Effector memory CD8-positive, alpha-beta T cell (primary cell): ENCODE data around the gene H19.
A peak's percentile ranks its signal among the peaks of the same experiment; 100 is the strongest.

Experiments
- ATAC-seq: fragments of 150-1000 bp; cut with Tn5 transposase; replicated peaks from 2 replicates; pipeline ENCODE4 v1.10.0; 2021; ENCODE audit warnings: mild to moderate bottlenecking, moderate library complexity
- DNase-seq, 3 experiments: peaks; one replicate each; pipeline ENCODE4 v3.0.0; 2021
- H3K27ac Mint-ChIP-seq, 2 donors: one replicate each; pipeline ENCODE4 v1.8.0; 2022; ENCODE audit warnings: mild to moderate bottlenecking in 2 of 2, mixed read lengths in 2 of 2, moderate library complexity in 2 of 2
- H3K27me3 Mint-ChIP-seq, 2 donors: one replicate each; pipeline ENCODE4 v1.8.0; 2022; ENCODE audit warnings: mixed read lengths in 2 of 2
- H3K36me3 Mint-ChIP-seq: one replicate; pipeline ENCODE4 v1.8.0; 2022; ENCODE audit warnings: mild to moderate bottlenecking, moderate library complexity, mixed read lengths; ENCODE audit not compliant: insufficient read depth
- H3K4me1 Mint-ChIP-seq, 2 donors: one replicate each; pipeline ENCODE4 v1.8.0; 2022; ENCODE audit warnings: low read depth in 2 of 2, mixed read lengths in 2 of 2
- H3K4me3 Mint-ChIP-seq, 2 donors: one replicate each; pipeline ENCODE4 v1.8.0; 2022; ENCODE audit warnings: mild to moderate bottlenecking in 2 of 2, mixed read lengths in 2 of 2, moderate library complexity in 2 of 2
- H3K9me3 Mint-ChIP-seq, 2 donors: one replicate each; pipeline ENCODE4 v1.8.0; 2022; ENCODE audit warnings: mixed read lengths in 2 of 2

H19 gene

DNA sequence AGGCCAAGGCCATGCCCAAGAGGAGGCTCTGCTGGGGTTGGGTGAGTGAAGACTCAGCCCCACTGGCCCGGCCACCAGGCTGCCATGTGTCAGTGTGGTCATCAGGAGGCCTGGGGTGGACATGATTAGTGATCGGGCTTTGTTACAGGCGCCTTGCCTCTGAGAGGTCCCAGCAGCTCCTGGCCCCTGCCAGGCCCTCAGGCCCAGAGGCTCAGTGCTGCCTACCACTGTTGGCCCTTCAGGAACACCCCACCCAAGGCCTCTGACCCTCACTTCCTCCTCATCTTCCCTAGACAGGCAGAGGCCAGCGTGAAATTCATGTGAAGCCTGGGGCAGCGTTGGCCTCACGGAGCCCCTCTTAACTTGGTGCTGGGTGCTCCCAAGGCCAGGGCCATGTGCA, 48.3 kb downstream of the H19 start:
- H3K27me3 Mint-ChIP-seq = no peaks in the 10 kb centered on the region
- no peaks in the 10 kb centered on the region for H3K4me1 Mint-ChIP-seq
- no peaks in the 10 kb centered on the region for H3K36me3 Mint-ChIP-seq
- DNase-seq (no peak), ATAC-seq (no peak)
- H3K9me3 Mint-ChIP-seq = no peaks in the 10 kb centered on the region
- H3K4me3 Mint-ChIP-seq = no peak overlapping the region
- H3K27ac Mint-ChIP-seq = no peak overlapping the region

DNA sequence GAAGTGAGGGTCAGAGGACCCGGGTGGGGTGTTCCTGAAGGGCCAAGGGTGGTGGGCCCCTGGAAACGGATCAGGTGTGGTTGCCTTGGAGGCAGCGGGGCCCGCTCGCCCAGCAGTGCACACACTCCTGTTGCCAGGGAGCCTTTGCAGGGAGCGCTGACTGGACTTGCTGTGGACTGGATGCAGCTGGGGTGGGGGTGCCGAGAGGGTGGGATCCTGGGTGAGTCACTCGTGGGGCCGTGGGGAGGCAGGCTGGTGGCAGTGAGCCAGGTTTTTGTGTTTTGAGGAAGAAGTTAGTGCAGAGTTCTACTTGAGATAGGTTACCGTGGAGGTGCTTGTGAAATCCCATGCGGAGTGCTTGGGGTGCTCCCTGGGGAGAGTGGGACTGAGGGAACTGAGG, 49.3 kb downstream of the H19 start:
- no peak overlapping the region for H3K27ac Mint-ChIP-seq
- H3K27me3 Mint-ChIP-seq = no peaks in the 10 kb centered on the region
- H3K4me3 Mint-ChIP-seq = no peak overlapping the region
- ATAC-seq = no peak
- peaks cover 3% of the 10 kb centered on the region for H3K36me3 Mint-ChIP-seq
- DNase-seq = no peak
- H3K9me3 Mint-ChIP-seq = no peaks in the 10 kb centered on the region
- no peaks in the 10 kb centered on the region for H3K4me1 Mint-ChIP-seq

DNA sequence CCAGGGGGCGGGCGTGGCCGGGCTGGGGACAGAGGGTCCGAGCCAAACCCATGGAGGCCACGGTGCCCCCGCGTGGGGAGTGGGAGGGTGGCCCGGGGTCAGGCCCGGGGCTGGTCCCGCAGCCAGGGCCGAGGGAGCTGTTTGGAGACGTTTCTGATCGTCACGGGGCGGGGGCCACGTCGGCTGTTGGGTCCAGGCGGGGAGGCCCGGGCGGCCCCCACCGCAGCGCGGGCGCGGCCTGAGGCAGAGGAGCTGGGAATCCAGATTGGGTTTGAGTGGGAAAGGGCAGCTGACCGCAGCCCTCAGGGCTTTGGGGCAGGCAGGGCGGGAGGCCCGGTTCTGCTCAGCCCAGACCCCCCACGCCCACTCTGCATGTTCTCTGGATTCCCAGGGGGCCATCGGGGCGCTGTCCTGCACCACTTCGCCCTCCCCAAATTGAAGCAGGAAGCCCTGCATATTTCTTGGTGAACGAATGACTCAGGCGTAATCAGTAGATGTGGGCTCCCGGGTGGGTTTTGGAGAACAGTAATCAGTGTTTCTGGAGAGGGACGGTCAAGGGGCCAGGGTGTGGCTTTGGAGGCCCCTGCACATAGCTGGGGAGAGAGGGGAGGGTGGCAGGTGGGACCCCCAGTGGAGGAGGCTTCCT, 49.9 kb downstream of the H19 start:
- no peak for DNase-seq
- no peak overlapping the region for H3K4me3 Mint-ChIP-seq
- ATAC-seq = peak; percentile 48
- H3K36me3 Mint-ChIP-seq = peaks cover 3% of the 10 kb centered on the region
- no peak overlapping the region for H3K27ac Mint-ChIP-seq
- H3K4me1 Mint-ChIP-seq = no peaks in the 10 kb centered on the region
- no peaks in the 10 kb centered on the region for H3K27me3 Mint-ChIP-seq
- H3K9me3 Mint-ChIP-seq = no peaks in the 10 kb centered on the region

DNA sequence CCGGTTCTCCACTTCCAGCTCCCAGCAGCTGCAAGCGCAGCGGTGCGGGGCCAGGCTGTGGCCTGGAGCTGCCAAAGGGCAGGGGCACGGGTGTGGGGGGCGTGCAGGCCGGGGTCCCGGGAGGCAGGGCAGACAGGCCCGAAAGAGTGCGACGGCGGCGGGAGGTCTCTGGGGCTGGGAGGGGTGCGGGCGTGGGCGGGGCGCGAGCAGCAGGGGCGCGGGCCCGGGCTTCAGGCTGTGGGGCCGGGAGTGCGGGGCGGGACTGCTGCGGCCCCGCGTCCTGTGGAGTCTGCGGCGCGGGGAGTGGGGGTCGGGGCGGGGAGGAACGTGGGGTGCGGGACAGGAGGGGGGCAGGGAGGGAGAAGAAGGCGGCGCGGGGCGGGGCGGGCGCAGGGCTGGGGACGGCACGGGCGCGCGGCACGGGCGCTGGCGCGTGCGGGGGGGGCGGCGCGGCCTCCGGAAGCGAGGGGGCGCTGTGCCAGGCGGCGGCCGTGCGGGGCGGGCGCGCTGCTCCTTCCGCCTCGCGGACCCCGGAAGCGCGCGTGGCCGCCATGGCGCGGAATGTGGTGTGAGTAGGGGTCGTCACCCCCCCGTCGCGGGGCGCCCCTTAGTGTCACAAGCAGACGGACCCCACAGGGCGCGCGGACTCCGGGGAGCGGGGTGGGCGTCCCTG, 50.7 kb downstream of the H19 start, which contains the start of gene MRPL23:
MRPL23 (plus strand) TSS at position 521 of the 673 bp plus-strand sequence; CDS start at position 552, 31 bp downstream.
- H3K4me3 Mint-ChIP-seq = no peak within 1 kb of the TSS
- ATAC-seq (peak; percentile 91), DNase-seq (peak in 1 of 3 experiments; percentile 38)
- no peaks in the 10 kb centered on the region for H3K9me3 Mint-ChIP-seq
- no peaks in the 10 kb centered on the region for H3K4me1 Mint-ChIP-seq
- no peaks in the 10 kb centered on the region for H3K27me3 Mint-ChIP-seq
- no peak within 1 kb of the TSS for H3K27ac Mint-ChIP-seq
- peaks cover 3% of the 10 kb centered on the region for H3K36me3 Mint-ChIP-seq
